IMR-90 (cell line): ENCODE data around the gene LENG1. TPM values are rescaled to one million over a fixed set of nuclear protein-coding genes. Genes with fewer than 3 reads are reported as not detected.

Experiments used
- ATAC-seq: fragments of 200-7000 bp; cut with Tn5 transposase; 2 replicates; pipeline ENCODE4 v1.9.1; 2020; ENCODE audit warnings: low read depth, mild to moderate bottlenecking, moderate library complexity
- BruUV-seq: library from RNA; stranded (reverse); fragments of 400-500 nt; replicated peaks from 2 replicates; lab custom pipeline; 2021; lab: Mats Ljungman, UMichigan
- CTCF ChIA-PET: fragments of 300-600 bp; formaldehyde crosslinking; extraction: SDS; loops from one replicate; lab custom pipeline; 2021; ENCODE audit warnings: antibody characterized with exemption; lab: Yijun Ruan, JAX
- POLR2A ChIA-PET: fragments of 300-600 bp; sonication (Branson Sonifier 250); formaldehyde crosslinking; loops from one replicate; lab custom pipeline; 2022; ENCODE audit warnings: antibody characterized with exemption; ENCODE audit not compliant: unreplicated experiment; lab: Charles Lee
- DNase-seq: peaks from one replicate; pipeline ENCODE4 v3.0.0; 2013
- H2AFZ ChIP-seq: replicated peaks from 2 replicates; pipeline ENCODE3; 2013; ENCODE audit warnings: low read length, mild to moderate bottlenecking; ENCODE audit not compliant: poor library complexity
- H2AK5ac ChIP-seq: 2 replicates; pipeline ENCODE4 v1.6.1; 2013; ENCODE audit warnings: low read depth, low read length, inconsistent platforms
- H2AK9ac ChIP-seq: replicated peaks from 2 replicates; pipeline ENCODE3; 2013; ENCODE audit warnings: mild to moderate bottlenecking, low read depth, low read length, moderate library complexity; ENCODE audit not compliant: poor library complexity
- H2BK120ac ChIP-seq: 2 replicates; pipeline ENCODE4 v1.6.1; 2013; ENCODE audit warnings: low read depth, low read length, inconsistent platforms
- H2BK15ac ChIP-seq: 3 replicates; pipeline ENCODE4 v1.6.1; 2013; ENCODE audit warnings: low read depth, low read length, inconsistent platforms
- H2BK20ac ChIP-seq: 2 replicates; pipeline ENCODE4 v1.6.1; 2013; ENCODE audit warnings: low read depth, mild to moderate bottlenecking, inconsistent platforms, low read length, moderate library complexity
- H2BK5ac ChIP-seq: 2 replicates; pipeline ENCODE4 v1.6.1; 2013; ENCODE audit warnings: mild to moderate bottlenecking, low read depth, low read length, inconsistent platforms; ENCODE audit not compliant: poor library complexity, severe bottlenecking
- H3K14ac ChIP-seq: replicated peaks from 2 replicates; pipeline ENCODE4 v1.6.1; 2013; ENCODE audit warnings: low read depth, low read length, inconsistent platforms
- H3K18ac ChIP-seq: 2 replicates; pipeline ENCODE4 v1.6.1; 2013; ENCODE audit warnings: low read depth, low read length, control low read depth
- H3K23ac ChIP-seq: 2 replicates; pipeline ENCODE4 v1.6.1; 2013; ENCODE audit warnings: low read depth, low read length, inconsistent platforms
- H3K27ac ChIP-seq: 2 replicates; pipeline ENCODE4 v1.5.1; 2013; ENCODE audit warnings: mild to moderate bottlenecking, control low read depth, low read length; ENCODE audit not compliant: insufficient read depth
- H3K27me3 ChIP-seq: 2 replicates; pipeline ENCODE4 v1.6.1; 2013; ENCODE audit warnings: low read length; ENCODE audit not compliant: control insufficient read depth, insufficient read depth
- H3K36me3 ChIP-seq: 2 replicates; pipeline ENCODE4 v1.6.1; 2013; ENCODE audit warnings: low read length, mixed read lengths; ENCODE audit not compliant: control insufficient read depth, insufficient read depth
- H3K4ac ChIP-seq: 2 replicates; pipeline ENCODE4 v1.6.1; 2013; ENCODE audit warnings: low read depth, low read length, inconsistent platforms
- H3K4me1 ChIP-seq: 2 replicates; pipeline ENCODE4 v1.6.1; 2013; ENCODE audit warnings: low read length, mixed read lengths; ENCODE audit not compliant: control insufficient read depth, insufficient read depth
- H3K4me2 ChIP-seq: 2 replicates; pipeline ENCODE4 v1.6.1; 2013; ENCODE audit warnings: low read depth, mild to moderate bottlenecking, control low read depth, low read length, moderate library complexity
- H3K4me3 ChIP-seq: 2 replicates; pipeline ENCODE4 v1.5.1; 2013; ENCODE audit warnings: low read depth, mild to moderate bottlenecking, control low read depth, low read length, moderate library complexity; ENCODE audit not compliant: insufficient read depth
- H3K56ac ChIP-seq: 2 replicates; pipeline ENCODE4 v1.6.1; 2013; ENCODE audit warnings: low read length, inconsistent platforms; ENCODE audit not compliant: insufficient read depth; ENCODE audit errors: extremely low read depth
- H3K79me1 ChIP-seq, 2 experiments: 2 replicates each; pipeline ENCODE4 v1.6.1; 2013; ENCODE audit warnings: low read length in 2 of 2, inconsistent platforms in 1 of 2, low read depth in 1 of 2
- H3K9ac ChIP-seq: 2 replicates; pipeline ENCODE4 v1.6.1; 2013; ENCODE audit warnings: low read depth, low read length, control low read depth
- H3K9me1 ChIP-seq: 2 replicates; pipeline ENCODE4 v1.6.1; 2013; ENCODE audit warnings: low read length, inconsistent platforms; ENCODE audit not compliant: insufficient read depth
- H3K9me3 ChIP-seq: 2 replicates; pipeline ENCODE4 v1.6.1; 2013; ENCODE audit warnings: low read length; ENCODE audit not compliant: control insufficient read depth, insufficient read depth
- H4K20me1 ChIP-seq: 2 replicates; pipeline ENCODE4 v1.6.1; 2013; ENCODE audit warnings: low read length, inconsistent platforms; ENCODE audit not compliant: insufficient read depth
- H4K5ac ChIP-seq: 2 replicates; pipeline ENCODE4 v1.6.1; 2013; ENCODE audit warnings: mild to moderate bottlenecking, low read depth, low read length, control low read depth
- H4K8ac ChIP-seq, 2 experiments: 2 replicates each; pipeline ENCODE4 v1.6.1; 2013; ENCODE audit warnings: low read depth in 2 of 2, low read length in 2 of 2, control low read depth in 1 of 2, inconsistent platforms in 1 of 2
- H4K91ac ChIP-seq: 2 replicates; pipeline ENCODE4 v1.6.1; 2013; ENCODE audit warnings: low read depth, low read length, inconsistent platforms; ENCODE audit not compliant: insufficient read depth
- CEBPB ChIP-seq: IDR thresholded peaks from 2 replicates; pipeline ENCODE4 v1.6.1; 2012; ENCODE audit warnings: low read depth, low read length, improper control_type of control experiment
- ELK1 ChIP-seq: fragments of 150-350 bp; IDR thresholded peaks from 2 replicates; pipeline ENCODE4 v1.6.1; 2016; ENCODE audit warnings: low read depth, mild to moderate bottlenecking, low read length, moderate library complexity, borderline replicate concordance
- FOS ChIP-seq: fragments of 150-350 bp; IDR thresholded peaks from 2 replicates; pipeline ENCODE4 v1.6.1; 2016; ENCODE audit warnings: low read depth, low read length
- MAFK ChIP-seq: IDR thresholded peaks from 2 replicates; pipeline ENCODE4 v1.6.1; 2012; ENCODE audit warnings: low read depth, low read length, improper control_type of control experiment
- MAZ ChIP-seq: IDR thresholded peaks from 2 replicates; pipeline ENCODE4 v1.6.1; 2012; ENCODE audit warnings: low read depth, mild to moderate bottlenecking, low read length, improper control_type of control experiment, moderate library complexity, borderline replicate concordance
- MXI1 ChIP-seq: IDR thresholded peaks from 2 replicates; pipeline ENCODE4 v1.6.1; 2012; ENCODE audit warnings: low read depth, mild to moderate bottlenecking, low read length, moderate library complexity, borderline replicate concordance
- RAD21 ChIP-seq: IDR thresholded peaks from 2 replicates; pipeline ENCODE4 v1.6.1; 2012; ENCODE audit warnings: low read length, improper control_type of control experiment
- RCOR1 ChIP-seq: IDR thresholded peaks from 2 replicates; pipeline ENCODE4 v1.6.1; 2012; ENCODE audit warnings: mild to moderate bottlenecking, low read length, improper control_type of control experiment; ENCODE audit not compliant: insufficient replicate concordance
- USF2 ChIP-seq: fragments of 150-350 bp; IDR thresholded peaks from 2 replicates; pipeline ENCODE4 v1.6.1; 2017; ENCODE audit warnings: mild to moderate bottlenecking, antibody characterized with exemption, low read length, low read depth
- WGBS, 2 experiments: methylation state at CpG; one replicate each; pipeline versions ENCODE4 v1.1.5 to v1.1.7; 2013; ENCODE audit warnings: missing lambda C conversion rate in 2 of 2; ENCODE audit not compliant: insufficient read length in 1 of 2; ENCODE audit errors: extremely low coverage in 2 of 2; 5-methylcytosine and 5-hydroxymethylcytosine counted together
- dilution Hi-C: fragments of 300-500 bp; cut with HindIII; formaldehyde crosslinking; loops from one replicate; pipeline ENCODE4 v1.14.3; 2018; ENCODE audit warnings: low sequenced_read_pairs; ENCODE audit not compliant: unreplicated experiment
- in situ Hi-C: fragments of 300-500 bp; cut with MboI; formaldehyde crosslinking; loops from 3 replicates; pipeline ENCODE4 v1.14.3; 2019; ENCODE audit warnings: low sequenced_read_pairs, inconsistent platforms, mixed read lengths
- intact Hi-C: fragments of 100-400 bp; cut with micrococcal nuclease; formaldehyde crosslinking; loops from 2 replicates; pipeline ENCODE4 v1.10.0; 2022
- polyA plus RNA-seq, 3 experiments: library from polyadenylated mRNA; depleted of rRNA; stranded (reverse); fragments of >200 nt; gene quantifications; 2 replicates each; pipeline ENCODE4 v1.2.3, GENCODE V29; 2012; ENCODE audit warnings: low replicate concordance in 1 of 3
- total RNA-seq: library from RNA; depleted of rRNA; stranded (reverse); fragments of >200 nt; gene quantifications from 2 replicates; pipeline ENCODE4 v1.2.3, GENCODE V29; 2012

The LENG1 gene
- total and polyA plus RNA-seq, 2 of the 4 experiments (the other 2 are of a cell fraction) = 2.7 to 5.3 TPM

DNA sequence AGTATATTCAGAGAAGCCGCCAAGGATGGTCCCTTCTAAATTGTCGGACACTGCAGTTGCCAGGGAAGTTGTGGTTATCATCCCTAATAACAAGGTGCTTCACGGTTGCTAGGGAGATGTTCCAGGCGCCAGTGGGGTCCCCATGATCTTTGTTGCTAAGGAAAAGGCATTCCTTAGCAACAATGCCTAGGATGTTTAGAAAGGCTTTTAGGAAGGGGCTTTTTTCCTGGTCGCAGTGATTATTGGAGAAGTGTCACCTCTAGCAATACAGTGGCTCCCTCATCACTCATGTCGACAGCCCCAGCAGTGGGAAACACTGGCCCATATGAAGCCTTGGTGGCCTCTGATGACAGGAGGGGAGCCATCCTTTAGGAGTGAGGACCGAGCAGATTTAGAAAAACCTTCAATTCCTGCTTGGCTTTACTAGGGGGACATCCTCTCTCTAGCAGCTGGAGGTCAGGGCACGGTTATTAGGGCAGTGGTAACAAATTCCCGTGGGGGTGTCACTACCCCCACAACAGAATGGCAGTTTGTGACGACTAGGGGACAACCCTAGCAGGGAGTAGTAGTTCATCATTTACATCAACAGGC lies 19.8 kb upstream of the LENG1 start:
- TF ChIP-seq RAD21 (no peak), MXI1 (no peak), MAZ (no peak), ELK1 (no peak), RCOR1 (no peak), FOS (no peak), USF2 (no peak), MAFK (no peak), CEBPB (no peak)
- dilution Hi-C loops = no loop called here
- Histone ChIP-seq H2BK5ac (no peak overlapping the region), H2BK15ac (no peak overlapping the region), H2BK120ac (no peak overlapping the region), H2AK5ac (no peak overlapping the region), H2BK20ac (no peak overlapping the region), H3K9me3 (no peaks in the 10 kb centered on the region), H2AFZ (no peak overlapping the region), H3K4me2 (no peak overlapping the region), H4K5ac (no peak overlapping the region), H3K4ac (no peak overlapping the region), H3K23ac (no peak overlapping the region), H4K91ac (no peak overlapping the region), H4K20me1 (peaks cover 9% of the 10 kb centered on the region), H3K18ac (no peak overlapping the region), H4K8ac (no peak overlapping the region), H3K27me3 (no peaks in the 10 kb centered on the region), H3K79me1 (peaks cover 4 to 16% of the 10 kb centered on the region in 2 experiments; a peak in 3 of 4 replicates), H3K56ac (no peak overlapping the region), H2AK9ac (no peak overlapping the region), H3K27ac (no peak overlapping the region), H3K9ac (no peak overlapping the region), H3K36me3 (peaks cover 47% of the 10 kb centered on the region), H3K9me1 (no peaks in the 10 kb centered on the region), H3K4me3 (no peak overlapping the region), H3K14ac (no peak overlapping the region), H3K4me1 (no peaks in the 10 kb centered on the region)
- in situ Hi-C loops = no loop called here
- POLR2A ChIA-PET = no interaction called here
- CTCF ChIA-PET = interaction anchor here (1.1 kb wide), 1 partner anchor 8 kb away, joined by 3 read pairs; no protein-coding TSS in a partner anchor
- BruUV-seq = no TSS peak
- intact Hi-C loops = no loop called here
- WGBS, 2 experiments = 93% methylated on average over 3 of the region's 10 CpGs; no CpG with 5 or more reads in 1 of the 2 experiments
- DNase-seq (no peak), ATAC-seq (no peak)
